GM19324 (cell line): ENCODE measurements around the gene ZNF124.

Experiments
- ATAC-seq: cut with Tn5 transposase; IDR thresholded peaks from one replicate; pipeline ENCODE4 v1.9.1; 2021; ENCODE audit warnings: mild to moderate bottlenecking, moderate library complexity; ENCODE audit not compliant: unreplicated experiment, low FRiP score

The ZNF124 gene

DNA sequence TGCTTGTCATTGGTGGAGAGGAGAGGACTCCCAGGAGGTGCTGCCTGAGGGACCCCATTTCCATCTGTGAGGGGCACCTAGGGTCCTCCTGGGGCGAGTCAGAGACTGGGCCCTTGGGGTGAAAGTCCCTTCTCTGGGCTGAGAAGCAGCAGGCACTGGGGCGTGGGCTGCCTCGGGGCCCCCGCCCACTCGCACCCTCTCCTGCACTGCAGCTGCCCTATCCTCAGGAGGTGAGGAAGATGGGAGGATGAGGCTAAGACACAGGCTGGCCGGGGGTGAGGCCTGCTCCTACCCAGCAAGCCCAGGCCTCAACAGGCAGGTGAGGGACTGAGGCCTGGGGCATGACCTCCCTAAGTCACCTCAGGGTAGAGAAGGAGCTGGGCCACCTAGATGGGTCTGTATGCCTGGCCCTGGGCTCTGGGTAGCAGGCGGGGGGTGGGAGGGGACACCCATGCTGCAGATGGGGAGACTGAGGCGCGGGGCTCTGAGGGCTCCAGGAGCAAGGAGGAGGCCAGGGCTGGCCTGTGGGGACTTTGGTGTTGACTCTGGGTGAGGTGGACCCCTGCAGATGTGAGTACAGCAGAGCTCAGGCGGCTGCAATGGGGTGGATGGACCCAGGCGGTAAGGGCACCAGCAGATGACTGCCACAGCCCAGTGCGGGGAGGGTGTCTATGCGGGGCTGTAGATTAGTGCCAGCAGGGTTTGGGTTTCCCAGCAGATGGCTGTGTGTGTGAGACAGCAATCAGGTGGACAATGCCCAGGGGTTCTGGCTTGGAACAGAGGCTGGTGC lies 57.3 kb downstream of the ZNF124 start:
- no peak for ATAC-seq

DNA sequence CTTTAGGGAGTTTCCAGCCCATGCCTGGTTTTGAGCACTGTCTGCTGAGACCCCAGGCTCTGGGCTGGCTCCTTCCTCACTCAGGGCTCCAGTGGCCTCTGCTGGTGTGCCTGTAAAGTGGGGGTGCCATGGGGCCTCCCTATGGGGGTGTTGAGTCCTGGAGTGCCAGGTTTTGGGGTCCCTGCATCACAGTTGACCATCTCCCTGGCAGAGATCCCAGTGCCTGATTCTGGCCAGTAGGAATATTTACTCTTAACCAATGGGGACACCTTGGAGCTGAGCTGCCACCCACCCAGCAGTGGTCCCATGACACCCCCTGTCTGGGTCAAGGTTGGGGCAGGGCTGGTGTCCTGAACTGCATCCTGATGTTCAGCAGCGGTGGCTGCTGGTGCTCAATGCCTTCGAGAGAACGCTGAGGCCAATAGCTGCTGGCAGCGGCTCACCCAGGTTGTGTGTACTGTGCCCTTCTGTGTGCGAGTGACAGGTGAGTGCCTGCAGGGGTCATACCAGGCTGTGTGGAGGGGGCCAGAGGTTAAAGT lies 58.0 kb downstream of the ZNF124 start:
- no peak for ATAC-seq

DNA sequence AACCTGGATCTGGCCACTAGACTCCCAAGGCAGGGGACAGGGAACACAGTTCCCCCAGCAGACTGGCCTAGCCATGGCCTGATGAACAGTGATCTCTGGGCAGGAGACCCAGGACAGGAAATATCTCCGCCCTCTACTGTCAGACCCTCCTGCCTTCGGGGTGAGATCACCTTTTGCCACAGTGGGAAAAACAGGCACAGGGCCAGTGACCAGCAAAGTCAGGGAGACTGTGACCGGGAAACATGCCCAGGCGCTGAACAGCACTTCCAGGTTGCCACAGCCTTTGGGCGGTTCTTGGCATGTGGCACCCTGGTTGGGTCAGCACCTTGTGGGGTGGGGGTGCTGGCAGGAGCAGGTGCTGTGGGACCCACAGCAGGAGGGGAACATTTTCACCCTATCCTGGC lies 58.7 kb downstream of the ZNF124 start:
- ATAC-seq = no peak

DNA sequence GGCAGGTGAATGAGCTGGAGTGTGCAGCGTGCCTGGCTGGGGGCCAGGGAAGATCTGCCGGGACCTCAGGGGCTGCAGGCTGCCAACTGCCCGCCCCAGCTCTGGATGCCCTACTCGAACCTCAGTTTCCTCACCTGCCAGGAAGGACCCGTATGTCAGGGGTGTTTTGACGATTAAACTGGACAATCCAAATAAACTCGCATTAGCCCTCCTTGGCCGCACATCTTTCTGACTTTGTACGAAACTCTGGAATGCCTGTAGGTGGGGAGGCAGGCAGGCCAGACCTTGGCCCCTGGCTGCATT lies 59.4 kb downstream of the ZNF124 start:
- no peak for ATAC-seq

DNA sequence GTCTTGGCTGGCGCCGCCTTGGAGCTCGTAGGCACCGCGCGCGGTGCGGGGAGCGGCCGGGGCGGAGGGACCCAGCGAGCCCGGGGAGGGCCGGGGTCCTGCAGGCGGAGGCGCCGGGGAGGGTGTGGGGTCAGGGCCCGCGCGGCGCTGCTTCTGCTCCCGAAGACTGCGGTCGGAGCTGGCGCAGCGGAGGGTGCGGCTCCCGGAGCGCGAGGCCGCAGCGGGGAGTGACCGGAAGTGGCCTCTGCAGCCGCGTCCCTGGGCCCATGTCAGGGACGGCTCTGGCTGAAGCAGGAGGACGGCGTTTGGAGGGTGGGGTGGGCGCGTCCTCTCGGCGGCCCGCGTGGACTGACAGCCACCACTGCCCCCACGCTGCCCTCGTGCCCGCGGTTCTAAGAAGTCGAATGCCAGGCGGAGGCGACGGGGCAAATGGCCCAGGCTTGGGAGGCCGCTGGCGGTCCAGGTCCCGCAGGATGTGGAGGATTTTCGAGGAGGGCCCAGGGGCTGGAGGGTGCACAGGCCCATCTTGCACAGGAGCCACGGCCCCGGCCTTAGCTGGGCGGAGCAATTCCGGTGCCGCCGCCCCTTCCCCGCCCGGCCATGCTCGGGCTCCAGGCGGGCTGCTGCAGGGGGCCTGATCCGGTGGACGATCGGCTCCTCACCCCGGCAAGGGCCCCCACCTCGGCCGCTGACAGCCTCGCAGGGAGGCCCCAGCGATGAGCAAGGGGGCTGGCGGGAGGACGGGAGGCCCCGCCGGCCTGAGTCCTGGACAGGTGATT lies 59.9 kb downstream of the ZNF124 start:
- no peak for ATAC-seq

DNA sequence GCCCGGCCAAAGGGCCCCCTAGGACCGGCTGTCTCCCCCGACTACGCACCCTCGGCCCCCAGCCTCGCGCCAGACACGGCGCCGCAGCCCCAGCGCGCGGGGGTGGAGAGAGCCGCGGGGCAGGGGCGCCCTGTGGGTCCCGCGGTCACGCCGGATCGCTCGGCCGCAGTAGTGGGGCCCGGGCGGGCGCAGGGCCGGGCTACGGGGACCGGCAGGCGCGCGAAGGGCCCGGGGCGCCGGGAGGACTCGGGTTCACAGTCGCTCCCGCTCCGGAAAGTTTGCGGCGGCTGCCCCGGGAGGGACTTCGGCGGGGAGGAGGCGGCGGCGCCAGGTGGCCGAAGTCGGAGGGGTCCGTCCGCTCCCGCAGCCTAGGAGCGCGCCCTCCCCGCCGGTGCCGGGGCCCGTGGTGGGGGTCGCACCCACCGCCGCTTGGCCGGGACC lies 60.5 kb downstream of the ZNF124 start:
- ATAC-seq = no peak

DNA sequence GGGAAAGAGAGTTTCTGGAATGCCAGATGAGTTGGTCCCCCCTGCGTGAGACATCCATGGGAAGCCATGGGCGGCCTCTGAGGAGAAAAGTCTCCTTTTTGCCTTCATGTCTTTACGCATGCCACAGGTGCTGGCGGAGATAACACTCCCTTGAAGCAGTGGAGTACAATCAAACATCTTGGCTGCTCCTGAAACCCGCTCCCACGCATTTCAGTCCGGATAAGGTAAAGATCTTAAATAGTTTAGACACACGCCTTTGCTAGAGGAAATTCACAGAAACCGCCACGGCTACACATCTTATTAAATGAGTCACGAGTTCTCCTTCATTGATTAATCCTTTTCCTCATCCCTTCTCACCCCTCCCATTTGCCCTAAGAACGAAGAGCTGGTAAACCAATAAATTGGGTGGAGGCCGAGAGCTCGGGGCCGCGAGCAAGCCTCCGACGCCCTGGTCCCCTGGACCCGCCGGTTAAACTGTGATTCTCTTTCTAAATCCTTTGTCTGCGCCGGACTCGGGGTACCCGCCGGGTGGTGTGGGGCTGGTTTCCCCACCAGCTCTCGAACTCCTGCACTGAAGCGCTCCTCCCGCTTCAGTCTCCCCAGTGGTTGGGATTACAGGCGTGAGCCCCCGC lies 61.1 kb downstream of the ZNF124 start:
- ATAC-seq = no peak

DNA sequence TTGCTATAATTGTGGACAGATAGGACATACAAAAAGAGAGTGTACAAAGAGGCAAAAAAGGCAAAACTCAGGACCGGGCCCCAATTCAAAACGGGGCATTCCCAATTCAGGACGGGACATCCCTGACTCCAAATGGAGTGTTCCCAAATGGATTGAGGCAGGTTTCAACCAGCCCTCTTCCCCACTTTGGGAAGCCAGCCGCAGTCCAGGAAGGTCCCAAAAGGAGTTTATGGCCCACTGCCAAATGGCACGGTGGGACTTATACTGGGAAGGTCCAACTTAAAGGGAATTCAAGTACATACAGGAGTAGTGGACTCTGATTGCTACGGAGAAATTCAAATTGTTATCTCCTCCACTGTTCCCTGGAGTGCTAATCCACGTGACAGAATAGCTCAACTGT lies 64.1 kb downstream of the ZNF124 start:
- no peak for ATAC-seq

DNA sequence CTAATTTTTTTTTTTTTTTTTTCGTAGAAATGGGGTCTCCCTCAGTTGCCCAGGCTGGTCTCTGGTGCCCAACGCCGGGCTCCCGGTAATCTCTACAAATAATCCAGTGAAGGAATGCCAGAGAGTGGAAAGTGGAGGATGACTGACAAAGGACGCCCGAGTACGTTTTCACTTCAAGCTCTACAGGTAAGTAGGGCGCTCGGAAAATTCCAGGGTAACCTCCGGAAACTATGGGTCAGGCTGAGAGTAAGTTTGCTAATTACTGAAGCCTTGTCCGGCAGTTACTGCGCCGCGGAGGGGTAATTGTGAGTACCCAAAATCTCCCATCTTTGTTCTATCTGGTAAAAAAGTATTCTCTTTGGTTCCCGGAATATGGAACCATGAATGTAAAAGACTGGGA lies 65.9 kb downstream of the ZNF124 start:
- ATAC-seq = no peak
